B cell (primary cell): ENCODE measurements around the gene TECR. TPM values are rescaled to one million over a fixed set of nuclear protein-coding genes. Genes with fewer than 3 reads are reported as not detected.
A peak's percentile ranks its signal among the peaks of the same experiment; 100 is the strongest.

ENCODE experiments used
- ATAC-seq: fragments of 200-7000 bp; cut with Tn5 transposase; one replicate; pipeline ENCODE4 v1.10.0; 2021; ENCODE audit warnings: low read depth, mild to moderate bottlenecking, moderate number of reproducible peaks, moderate library complexity
- CTCF ChIA-PET: fragments of 350-600 bp; sonication (Branson Sonifier 250); formaldehyde crosslinking; loops from one replicate; lab custom pipeline; 2021; ENCODE audit warnings: antibody characterized with exemption, inconsistent platforms; lab: Charles Lee
- POLR2A ChIA-PET: fragments of 350-600 bp; sonication (Branson Sonifier 250); formaldehyde crosslinking; loops from one replicate; lab custom pipeline; 2021; ENCODE audit warnings: antibody characterized with exemption; lab: Charles Lee
- DNase-seq: peaks from one replicate; pipeline ENCODE4 v3.0.0; 2013
- H2AFZ ChIP-seq: 2 replicates; pipeline ENCODE4 v1.6.1; 2012; ENCODE audit warnings: mild to moderate bottlenecking, low read depth, low read length; ENCODE audit not compliant: insufficient read depth, poor library complexity, severe bottlenecking
- H3K27ac ChIP-seq, 2 donors: 1 replicate in 1 of 2; 2 replicates in 1 of 2; pipeline ENCODE4 v1.5.1; 2012 to 2013; ENCODE audit warnings: low read length in 2 of 2, mild to moderate bottlenecking in 2 of 2, moderate library complexity in 1 of 2
- H3K27me3 ChIP-seq, 4 experiments: fragments of 200-600 bp in 1 of 4; sonication (generic) in 1 of 4; replicated peaks in 1 of 4; 1 replicate in 2 of 4; 2 replicates in 2 of 4; pipeline versions ENCODE4 v1.6.1 to v1.7.0; 2013 to 2016; ENCODE audit warnings: low read length in 3 of 4, mild to moderate bottlenecking in 2 of 4, mixed read lengths in 1 of 4, moderate library complexity in 1 of 4; ENCODE audit not compliant: insufficient read depth in 4 of 4, control insufficient read depth in 3 of 4; ENCODE audit errors: control extremely low read depth in 1 of 4
- H3K36me3 ChIP-seq, 2 experiments: replicated peaks in 1 of 2; 1 replicate in 1 of 2; 2 replicates in 1 of 2; pipeline versions ENCODE4 v1.6.1 to v1.7.1; 2013; ENCODE audit warnings: low read length in 1 of 2; ENCODE audit not compliant: insufficient read depth in 2 of 2, control insufficient read depth in 1 of 2; ENCODE audit errors: control extremely low read depth in 1 of 2, extremely low read depth in 1 of 2
- H3K4me1 ChIP-seq, 2 donors: fragments of 200-600 bp in 1 of 2; sonication (generic) in 1 of 2; 1 replicate in 1 of 2; 2 replicates in 1 of 2; pipeline versions ENCODE4 v1.5.1 to v1.6.1; 2013 to 2017; ENCODE audit warnings: low read length in 2 of 2; ENCODE audit not compliant: control insufficient read depth in 2 of 2, insufficient read depth in 2 of 2
- H3K4me2 ChIP-seq: replicated peaks from 2 replicates; pipeline ENCODE3; 2012; ENCODE audit warnings: mild to moderate bottlenecking, low read depth, low read length; ENCODE audit not compliant: poor library complexity, severe bottlenecking
- H3K4me3 ChIP-seq, 5 experiments: fragments of 200-600 bp in 1 of 5; sonication (generic) in 1 of 5; 1 replicate in 3 of 5; 2 replicates in 2 of 5; pipeline versions ENCODE4 v1.5.1 to v1.7.0; 2011 to 2016; ENCODE audit warnings: low read length in 4 of 5, mild to moderate bottlenecking in 4 of 5, low read depth in 2 of 5, control low read depth in 1 of 5, moderate library complexity in 1 of 5; ENCODE audit not compliant: insufficient read depth in 1 of 5; ENCODE audit errors: control extremely low read depth in 1 of 5, extremely low read depth in 1 of 5
- H3K79me2 ChIP-seq: fragments of 200-600 bp; sonication (generic); one replicate; pipeline ENCODE4 v1.6.0; 2016; ENCODE audit warnings: low read length; ENCODE audit not compliant: control insufficient read depth, insufficient read depth
- H3K9ac ChIP-seq: fragments of 200-600 bp; sonication (generic); 2 replicates; pipeline ENCODE4 v1.6.1; 2017; ENCODE audit warnings: mild to moderate bottlenecking, low read length, moderate library complexity
- H3K9me3 ChIP-seq, 3 donors: one replicate each; pipeline versions ENCODE4 v1.6.1 to v1.7.1; 2013; ENCODE audit warnings: low read length in 2 of 3; ENCODE audit not compliant: control insufficient read depth in 2 of 3, insufficient read depth in 1 of 3; ENCODE audit errors: control extremely low read depth in 1 of 3
- H4K20me1 ChIP-seq: 2 replicates; pipeline ENCODE4 v1.6.0; 2012; ENCODE audit warnings: mild to moderate bottlenecking, low read length; ENCODE audit not compliant: insufficient read depth, control insufficient read depth, poor library complexity, severe bottlenecking
- H3K27ac Mint-ChIP-seq: one replicate; pipeline ENCODE4 v1.8.0; 2021; ENCODE audit warnings: mixed read lengths
- H3K27me3 Mint-ChIP-seq: one replicate; pipeline ENCODE4 v1.8.0; 2021; ENCODE audit warnings: mixed read lengths
- H3K4me1 Mint-ChIP-seq: one replicate; pipeline ENCODE4 v1.8.0; 2021; ENCODE audit warnings: mixed read lengths
- H3K4me3 Mint-ChIP-seq: one replicate; pipeline ENCODE4 v1.8.0; 2021; ENCODE audit warnings: mixed read lengths
- H3K9me3 Mint-ChIP-seq: one replicate; pipeline ENCODE4 v1.8.0; 2022; ENCODE audit warnings: mixed read lengths; ENCODE audit not compliant: insufficient read depth
- CTCF ChIP-seq: fragments of 200-600 bp; IDR thresholded peaks from one replicate; pipeline ENCODE4 v1.8.0; 2022; ENCODE audit warnings: antibody characterized with exemption, mild to moderate bottlenecking
- EZH2 ChIP-seq: IDR thresholded peaks from 2 replicates; pipeline ENCODE4 v1.6.1; 2012; ENCODE audit warnings: borderline replicate concordance, low read depth, mild to moderate bottlenecking, moderate library complexity, low read length; ENCODE audit not compliant: insufficient read depth, poor library complexity, severe bottlenecking
- WGBS: methylation state at CpG from one replicate; pipeline ENCODE4 v1.1.5; 2013; ENCODE audit warnings: missing lambda C conversion rate; ENCODE audit not compliant: insufficient coverage; 5-methylcytosine and 5-hydroxymethylcytosine counted together
- intact Hi-C: fragments of 100-400 bp; cut with micrococcal nuclease; formaldehyde crosslinking; loops from one replicate; pipeline ENCODE4 v1.10.0; 2022
- polyA plus RNA-seq: library from polyadenylated mRNA; depleted of rRNA; stranded (reverse); fragments of >200 nt; gene quantifications from 2 replicates; pipeline ENCODE4 v1.2.3, GENCODE V29; 2012
- total RNA-seq, 2 donors: library from RNA; stranded (reverse); fragments of 120-200 nt in 1 of 2; gene quantifications; 1 replicate in 1 of 2; 2 replicates in 1 of 2; pipeline versions ENCODE4 v1.2.3 to v1.2.4, GENCODE V29; 2013 to 2022

The TECR gene
- total and polyA plus RNA-seq, 2 donors (not counting 1 experiment from before 2014, with no cell fraction given) = 68.9 to 129 TPM

GRCh38 chr19:14496029-14496833 lies 33.2 kb upstream of the TECR start, which contains the start of gene GIPC1:
Gene GIPC1, minus strand, starts transcription at chr19:14496127. Its CDS starts 13,151 bp downstream, at chr19:14482976.
- Histone ChIP-seq H3K4me2 (peak within 1 kb of the TSS; percentile 90), H2AFZ (peak within 1 kb of the TSS; percentile 81), H4K20me1 (no peaks in the 10 kb centered on the region), H3K27me3 (no peaks in the 10 kb centered on the region), H3K9me3 (peaks cover 0 to 4% (median 0%) of the 10 kb centered on the region in 3 donors), H3K27ac (peak within 1 kb of the TSS in 1 of 2 donors; percentile 24), H3K36me3 (no peaks in the 10 kb centered on the region), H3K4me1 (peaks cover 6 to 16% of the 10 kb centered on the region in 2 donors), H3K79me2 (no peaks in the 10 kb centered on the region), H3K4me3 (peak within 1 kb of the TSS in 4 of 5 experiments; percentile 62 to 69 (median 62)), H3K9ac (peak within 1 kb of the TSS; percentile 70)
- Mint-ChIP-seq H3K27me3 (no peaks in the 10 kb centered on the region), H3K27ac (peak within 1 kb of the TSS; percentile 78), H3K4me1 (peaks cover 14% of the 10 kb centered on the region), H3K9me3 (no peaks in the 10 kb centered on the region), H3K4me3 (peak within 1 kb of the TSS; percentile 86)
- TF ChIP-seq CTCF (no peak), EZH2 (no peak)
- CTCF ChIA-PET = interaction anchor here (0.6 to 2.4 kb wide), 5 partner anchors 9 to 1991 kb away, joined by 3 to 9 read pairs (median 4); no protein-coding TSS in a partner anchor
- POLR2A ChIA-PET = interaction anchor here (0.7 to 1.4 kb wide), 4 partner anchors 21 to 642 kb away, joined by 3 to 6 read pairs (median 4); partner anchors contain the start of genes DNAJB1 and IL27RA
- intact Hi-C loops = loop anchor here (1.0 kb wide), 1 partner anchor 22 kb away; the partner anchor contains the start of gene DNAJB1
- DNase-seq (peak; percentile 89), ATAC-seq (peak; percentile 90)
- 8% methylated on average over 71 of the region's 71 CpGs for WGBS
